Stimulated activated CD4-positive, alpha-beta T cell treated with anti-CD3 and anti-CD28 coated beads, Interleukin-2, amount 100 ng/mL, for 4 hours (primary cell): ENCODE data around the gene ISL2.
"Not testable (repeated sequence)": the region's sequence is repeated elsewhere in the genome, so short reads cannot be mapped to it uniquely, and the experiment has no call there.

Experiments
- DNase-seq: peaks from one replicate; pipeline ENCODE4 v3.0.0-alpha.2; 2020; ENCODE audit warnings: low read depth

ISL2 gene

DNA sequence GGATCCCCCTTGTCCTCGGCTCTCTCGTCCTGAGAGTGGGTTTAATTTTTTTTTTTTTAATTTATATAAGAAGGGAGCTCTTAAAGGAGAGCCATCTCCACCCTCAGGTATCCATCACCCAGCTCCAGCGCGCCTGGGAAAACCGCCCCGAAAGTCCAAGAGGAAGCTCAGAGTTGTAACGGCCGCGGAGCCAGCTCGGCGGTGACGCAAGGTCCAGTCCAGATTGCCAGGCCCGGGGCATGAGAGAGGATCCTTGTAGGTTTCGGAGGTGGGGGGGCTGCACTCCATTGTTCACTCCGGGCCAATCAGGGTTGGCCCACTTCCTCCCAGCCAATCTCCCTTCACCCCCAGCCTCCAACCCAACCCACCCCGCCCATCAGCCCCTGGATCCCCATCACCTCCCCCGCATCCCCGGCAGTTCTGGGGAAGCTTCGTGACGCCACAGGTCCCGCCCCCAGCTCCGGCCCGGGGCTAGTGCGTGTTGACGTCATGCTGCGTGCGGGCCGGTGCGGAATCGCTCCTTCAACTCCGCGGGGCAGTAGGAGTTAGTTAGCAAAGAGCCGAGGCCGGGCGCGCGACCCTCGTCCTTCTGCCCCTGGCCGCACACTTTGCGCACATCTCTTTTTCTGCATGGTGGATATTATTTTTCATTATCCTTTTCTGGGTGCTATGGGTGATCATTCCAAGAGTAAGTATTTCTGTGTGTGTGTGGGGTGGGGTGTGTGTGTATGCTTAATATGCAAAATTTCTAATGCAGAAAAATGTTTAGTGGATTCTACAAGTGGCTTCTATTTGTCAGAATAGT, at the start of gene ISL2:
Gene ISL2 (plus strand): TSS at position 520 of the 805 bp plus-strand sequence. CDS start 111 bp downstream, at position 631.
- peak; percentile 54 for DNase-seq

GRCh38 chr15:76289582-76289981, 47.0 kb upstream of the ISL2 start:
- DNase-seq, result no peak

- no peak for DNase-seq
Observed at GRCh38 chr15:76293361-76293760, 43.2 kb upstream of the ISL2 start.

DNA sequence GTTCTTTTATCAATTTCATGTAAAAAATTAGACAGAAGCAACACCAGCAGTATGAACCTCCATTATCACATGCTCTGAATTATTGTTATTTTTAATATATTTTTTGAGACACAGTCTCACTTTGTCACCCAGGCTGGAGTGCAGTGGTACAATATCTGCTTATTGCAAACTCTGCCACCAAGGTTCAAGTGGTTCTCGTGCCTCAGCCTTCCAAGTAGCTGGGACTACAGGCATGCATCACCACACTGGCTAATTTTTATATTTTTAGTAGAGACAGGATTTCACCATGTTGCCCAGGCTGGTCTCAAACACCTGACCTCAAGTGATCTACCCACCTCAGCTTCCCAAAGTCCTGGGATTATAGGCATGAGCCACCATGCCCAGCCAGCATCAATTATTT, 42.1 kb upstream of the ISL2 start:
- DNase-seq, result not testable (repeated sequence)

- no peak for DNase-seq
Observed at GRCh38 chr15:76296849-76297248, 39.7 kb upstream of the ISL2 start.

DNA sequence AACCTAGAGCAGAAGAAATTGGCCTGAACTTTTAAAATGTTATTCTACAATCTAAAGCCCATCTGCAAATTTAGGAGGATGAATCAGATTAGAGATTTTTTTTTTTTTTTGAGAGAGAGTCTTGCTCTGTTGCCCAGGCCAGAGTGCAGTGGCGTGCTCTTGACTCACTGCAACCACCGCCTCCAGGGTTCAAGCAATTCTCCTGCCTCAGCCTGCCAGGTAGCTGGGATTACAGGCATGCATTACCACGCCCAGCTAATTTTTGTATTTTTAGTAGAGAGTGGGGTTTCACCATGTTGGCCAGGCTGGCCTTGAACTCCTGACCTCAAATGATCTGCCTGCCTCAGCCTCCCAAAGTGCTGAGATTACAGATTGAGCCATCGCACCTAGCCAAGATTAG, 38.6 kb upstream of the ISL2 start:
- DNase-seq, result not testable (repeated sequence)

- no peak for DNase-seq
Observed at GRCh38 chr15:76298986-76299385, 37.6 kb upstream of the ISL2 start.

DNA sequence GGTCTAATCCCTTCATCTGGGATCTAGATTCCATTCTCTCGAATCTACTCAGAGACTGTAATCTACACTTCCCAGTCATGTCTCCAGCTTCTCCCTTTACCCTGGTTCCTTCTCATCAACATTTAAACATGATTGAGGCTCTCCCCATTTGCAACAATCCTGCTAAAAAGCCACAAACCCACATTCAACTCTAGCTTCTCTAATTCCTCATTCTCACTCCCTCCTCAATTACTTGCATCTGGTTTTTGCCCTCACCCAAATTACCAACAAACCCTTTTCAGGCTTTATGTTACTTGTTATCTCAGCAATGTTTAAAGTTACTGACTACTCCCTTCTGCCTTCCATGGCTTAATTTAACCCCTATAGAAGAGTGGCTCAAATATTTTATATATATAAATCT, 36.8 kb upstream of the ISL2 start:
- DNase-seq, result no peak

GRCh38 chr15:76303909-76304308, 32.7 kb upstream of the ISL2 start:
- no peak for DNase-seq

DNA sequence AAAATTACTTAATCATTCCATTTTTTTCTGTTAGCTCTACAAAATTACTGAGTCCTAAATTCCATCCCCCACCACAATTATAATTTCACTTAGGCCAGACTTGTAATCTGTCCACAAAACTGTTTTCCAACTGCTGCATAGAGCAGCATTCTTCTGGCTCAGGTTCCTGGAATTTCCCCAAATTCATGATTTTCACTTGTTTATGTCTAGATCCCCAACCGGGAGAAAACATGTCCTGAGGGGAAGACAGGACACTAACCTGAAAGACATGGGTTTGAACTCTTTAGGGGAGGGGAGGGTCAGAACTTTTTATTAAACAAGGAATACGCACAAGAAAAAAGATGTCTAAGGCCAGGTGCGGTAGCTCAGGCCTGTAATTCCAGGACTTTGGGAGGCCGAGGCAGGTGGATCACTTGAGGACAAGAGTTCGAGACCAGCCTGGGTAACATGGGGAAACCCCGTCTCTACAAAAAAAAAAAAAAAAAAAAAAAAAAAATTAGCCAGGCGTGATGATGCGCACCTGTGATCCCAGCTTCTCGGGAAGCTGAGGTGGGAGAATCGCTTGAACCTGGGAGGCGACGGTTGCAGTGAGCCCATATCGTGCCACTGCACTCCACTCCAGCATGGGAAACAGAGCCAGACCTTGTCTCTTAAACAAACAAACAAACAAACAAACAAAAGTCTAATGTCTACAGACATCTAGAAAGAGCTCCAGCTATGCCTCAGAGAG, 26.8 kb upstream of the ISL2 start:
- no peak for DNase-seq

DNA sequence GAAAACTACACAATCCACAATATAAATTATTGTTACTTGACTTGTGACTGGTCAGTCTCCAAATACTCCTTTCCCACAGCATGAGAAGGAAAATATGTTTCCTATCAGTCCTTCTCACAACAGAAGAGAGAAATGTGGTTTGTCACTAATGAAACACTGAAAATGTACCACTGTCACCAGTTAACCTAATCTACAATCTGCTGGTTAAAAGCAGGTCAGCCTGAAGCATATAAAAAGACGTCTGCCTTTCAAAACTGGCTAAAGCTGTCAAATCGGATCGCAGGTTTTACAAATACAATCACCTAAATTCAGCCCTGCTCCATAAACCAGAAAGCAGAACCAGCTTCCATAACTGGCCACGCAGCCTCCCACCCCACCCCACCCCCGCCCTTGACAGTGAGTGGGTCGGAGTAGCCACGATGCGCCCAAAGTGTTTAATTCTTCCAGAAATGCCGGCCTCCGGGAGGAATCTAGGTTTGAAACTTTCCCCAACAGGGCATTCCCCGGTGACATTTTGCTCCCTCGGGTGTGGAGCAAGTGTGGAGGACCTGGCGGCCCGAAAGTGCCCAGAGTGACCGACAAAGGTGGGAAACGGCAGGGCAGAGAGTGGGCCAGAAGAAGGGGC, 26.0 kb upstream of the ISL2 start:
- DNase-seq, result no peak

GRCh38 chr15:76311100-76311953, 25.2 kb upstream of the ISL2 start, which contains the start of gene ETFA:
Gene ETFA, minus strand, starts transcription at chr15:76311469. Its CDS starts 81 bp downstream, at chr15:76311388.
- peak; percentile 87 for DNase-seq

DNA sequence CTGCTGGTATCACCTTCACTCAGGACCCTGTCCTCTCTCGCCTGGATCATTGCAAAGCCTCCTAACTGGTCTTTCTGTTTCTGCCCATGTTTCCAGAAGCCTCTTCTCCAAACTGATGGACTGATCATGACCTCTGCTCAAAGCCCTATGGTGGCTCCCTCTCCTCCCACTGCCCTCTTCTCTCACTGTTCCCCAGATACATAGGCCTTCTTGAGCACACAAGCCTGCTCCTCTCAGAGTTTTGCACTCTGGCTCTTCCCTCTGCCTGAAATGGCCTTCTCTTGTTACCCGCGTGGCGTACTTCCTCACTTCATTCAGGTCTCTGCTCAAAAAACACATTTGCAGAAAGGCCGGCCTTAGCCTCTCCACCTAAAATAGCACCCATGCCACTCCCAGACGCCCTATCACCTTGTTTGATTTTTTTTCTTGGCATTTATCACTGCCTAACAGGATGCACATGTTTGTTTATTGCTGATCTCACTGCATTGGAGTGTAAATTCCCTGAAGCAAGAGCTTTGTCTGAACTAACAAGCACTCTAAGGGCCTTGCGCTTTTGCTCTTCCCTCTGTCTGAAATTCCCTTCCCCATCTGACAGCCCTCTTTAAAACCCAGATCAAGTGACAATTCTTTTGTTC, 23.9 kb upstream of the ISL2 start:
- no peak for DNase-seq

DNA sequence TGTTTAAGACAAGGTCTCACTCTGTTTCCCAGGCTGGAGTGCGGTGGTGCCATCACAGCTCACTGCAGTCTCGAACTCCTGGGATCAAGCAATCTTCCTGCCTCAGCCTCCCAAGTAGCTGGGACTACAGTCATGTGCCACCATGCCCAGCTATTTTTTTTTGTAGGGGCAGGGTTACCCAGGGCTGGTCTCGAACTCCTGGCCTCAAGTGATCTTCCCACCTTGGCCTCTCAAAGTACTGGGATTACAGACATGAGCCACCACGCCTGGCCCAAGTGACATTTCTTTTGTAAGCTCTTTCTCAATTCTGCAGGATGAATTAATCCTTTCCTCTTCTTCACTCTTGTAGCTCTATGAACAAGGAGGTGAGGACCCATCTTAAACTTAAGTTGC, 23.4 kb upstream of the ISL2 start:
- not testable (repeated sequence) for DNase-seq

DNA sequence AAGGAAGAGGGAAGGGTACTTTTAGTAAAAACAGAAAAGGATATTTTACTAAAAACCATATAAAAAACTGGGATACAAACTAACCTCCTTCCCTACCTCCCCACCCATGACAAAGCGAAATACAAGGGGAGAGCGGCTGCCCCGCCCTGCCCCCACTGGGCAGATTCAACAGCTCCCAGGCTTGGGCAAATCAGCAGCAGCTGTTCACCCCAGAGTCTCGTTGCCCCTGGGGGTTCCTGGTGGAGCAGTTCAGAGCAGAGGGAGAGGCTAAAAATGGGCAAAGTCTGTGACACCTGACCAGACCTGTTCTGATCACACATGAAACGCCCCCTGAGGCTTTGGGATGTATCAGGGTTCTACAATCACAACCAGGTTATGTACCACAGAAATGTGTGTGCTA, 22.8 kb upstream of the ISL2 start:
- no peak for DNase-seq

DNA sequence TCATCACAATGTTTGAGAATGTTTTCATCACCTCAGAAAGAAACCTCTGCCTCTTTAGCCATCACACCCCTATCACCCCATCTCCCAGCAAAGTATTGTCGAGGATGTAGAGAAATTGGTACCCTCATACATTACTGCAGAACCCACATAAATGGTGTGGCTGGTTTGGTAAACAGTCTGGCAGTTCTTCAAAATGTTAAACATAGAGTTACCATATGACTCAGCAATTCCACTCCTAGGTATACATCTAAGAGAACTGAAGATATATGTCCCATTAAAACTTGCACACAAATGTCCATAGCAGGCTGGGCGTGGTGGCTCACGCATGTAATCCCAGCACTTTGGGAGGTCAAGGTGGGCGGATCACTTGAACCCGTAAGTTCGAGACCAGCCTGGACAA, 16.6 kb upstream of the ISL2 start:
- DNase-seq, result no peak

DNA sequence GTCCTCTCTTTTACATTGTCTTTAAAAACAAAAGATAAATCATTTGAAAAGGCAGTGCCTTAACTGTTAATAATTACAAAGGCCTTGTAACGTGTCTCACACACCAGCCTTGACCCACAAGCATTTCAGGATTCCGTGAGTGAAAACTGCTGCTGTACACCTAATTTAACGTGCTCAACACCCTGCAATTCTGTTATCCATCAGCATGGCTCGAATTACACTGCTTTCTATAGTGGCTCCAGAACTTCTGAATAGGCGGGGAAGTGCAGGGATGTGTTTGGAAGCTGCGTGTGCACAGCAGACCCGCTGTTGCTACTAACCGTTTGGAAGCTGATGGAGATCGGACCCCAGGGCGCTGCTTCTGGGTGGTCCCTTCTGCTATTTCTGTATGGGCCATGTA, 15.4 kb upstream of the ISL2 start:
- DNase-seq, result no peak

- DNase-seq, result no peak
Observed at GRCh38 chr15:76321602-76322001, 15.0 kb upstream of the ISL2 start.

DNA sequence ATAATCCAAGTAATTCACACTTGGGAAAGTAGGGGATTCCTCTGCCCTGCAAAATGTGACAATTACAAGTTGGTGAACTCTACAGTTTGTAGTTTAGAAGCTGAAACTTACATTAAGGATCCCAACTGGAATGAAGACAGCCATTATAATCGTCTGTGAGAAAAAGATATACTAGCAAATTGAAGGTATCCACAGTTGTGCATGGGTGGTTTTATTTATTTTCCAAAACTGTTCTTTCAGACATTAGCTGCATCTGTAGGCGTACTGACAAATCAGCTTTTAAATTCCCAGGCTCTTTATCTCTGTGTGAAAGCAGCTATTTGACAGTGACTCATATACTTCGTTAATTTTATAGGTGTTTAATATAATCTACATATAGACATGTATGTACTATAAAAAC, 12.5 kb upstream of the ISL2 start:
- no peak for DNase-seq

DNA sequence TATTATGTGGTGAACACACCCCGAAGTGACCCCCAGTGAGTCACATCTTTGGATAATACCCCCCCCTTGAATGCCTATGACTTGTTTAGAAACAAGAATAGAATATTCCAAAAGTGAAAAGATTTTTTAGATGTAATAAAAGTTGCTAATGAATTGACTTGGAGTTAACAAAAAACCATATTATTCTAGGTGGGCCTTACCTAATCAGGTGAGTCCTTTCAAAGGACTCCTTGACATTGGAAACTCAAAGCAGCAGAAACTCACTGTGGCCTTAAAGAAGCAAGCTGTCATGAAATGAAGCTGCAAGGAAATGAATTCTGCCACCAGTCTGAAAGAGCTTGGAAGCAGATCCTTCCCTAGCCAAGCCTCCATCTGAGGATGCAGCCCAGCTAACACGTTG, 10.9 kb upstream of the ISL2 start:
- DNase-seq, result no peak
